Stimulated activated CD8-positive, alpha-beta memory T cell treated with anti-CD3 and anti-CD28 coated beads, Interleukin-7, amount 100 ng/mL, for 24 hours (primary cell): ENCODE data around the gene RNF8.

Experiments used
- DNase-seq: peaks from one replicate; pipeline ENCODE4 v3.0.0-alpha.2; 2020; ENCODE audit warnings: low read depth

Gene RNF8

GRCh38 chr6:37359039-37359438 is 5.3 kb downstream of the RNF8 start:
- no peak for DNase-seq

- no peak for DNase-seq
Measured at GRCh38 chr6:37362101-37362828, 8.5 kb downstream of the RNF8 start.

DNA sequence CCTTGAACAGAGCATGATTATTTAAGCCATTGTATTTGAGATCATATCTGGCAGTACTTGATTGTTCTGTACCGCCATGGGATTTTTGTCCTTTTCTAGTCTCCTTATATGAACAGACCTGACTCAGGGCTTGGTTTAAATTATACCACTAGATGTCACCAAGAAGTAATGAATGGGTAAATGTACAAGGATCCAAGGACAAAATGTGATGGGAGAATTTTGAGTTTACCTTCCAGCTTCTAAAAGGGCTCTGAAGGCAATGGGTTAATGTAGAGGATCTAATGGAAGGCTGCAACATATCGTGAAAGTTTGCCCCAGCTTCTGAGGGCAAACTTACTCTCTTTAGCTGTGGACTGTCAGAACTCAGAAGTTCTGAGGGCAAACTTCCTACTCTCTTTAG is 12.0 kb downstream of the RNF8 start:
- no peak for DNase-seq

DNA sequence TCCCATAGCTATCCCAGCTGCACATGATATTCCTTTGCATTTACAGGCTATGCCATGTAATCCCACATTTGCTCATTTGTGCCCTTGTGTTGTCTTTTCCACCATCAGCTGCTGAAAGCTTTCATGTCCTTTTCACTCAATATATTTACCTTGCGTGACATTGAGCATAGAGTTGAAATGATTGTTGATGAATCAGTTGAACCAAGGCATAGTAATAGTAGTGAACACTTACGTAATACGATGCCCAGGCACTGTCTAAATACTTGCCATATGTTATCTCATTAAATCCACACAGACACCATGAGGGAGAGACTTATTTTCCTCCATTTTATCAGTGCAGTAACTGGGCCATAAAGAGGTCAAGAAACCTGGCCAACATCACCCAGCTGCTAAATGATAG is 13.1 kb downstream of the RNF8 start:
- no peak for DNase-seq

- no peak for DNase-seq
Measured at GRCh38 chr6:37368961-37369320, 15.2 kb downstream of the RNF8 start.

GRCh38 chr6:37369321-37370201 is 15.8 kb downstream of the RNF8 start:
- no peak for DNase-seq

DNA sequence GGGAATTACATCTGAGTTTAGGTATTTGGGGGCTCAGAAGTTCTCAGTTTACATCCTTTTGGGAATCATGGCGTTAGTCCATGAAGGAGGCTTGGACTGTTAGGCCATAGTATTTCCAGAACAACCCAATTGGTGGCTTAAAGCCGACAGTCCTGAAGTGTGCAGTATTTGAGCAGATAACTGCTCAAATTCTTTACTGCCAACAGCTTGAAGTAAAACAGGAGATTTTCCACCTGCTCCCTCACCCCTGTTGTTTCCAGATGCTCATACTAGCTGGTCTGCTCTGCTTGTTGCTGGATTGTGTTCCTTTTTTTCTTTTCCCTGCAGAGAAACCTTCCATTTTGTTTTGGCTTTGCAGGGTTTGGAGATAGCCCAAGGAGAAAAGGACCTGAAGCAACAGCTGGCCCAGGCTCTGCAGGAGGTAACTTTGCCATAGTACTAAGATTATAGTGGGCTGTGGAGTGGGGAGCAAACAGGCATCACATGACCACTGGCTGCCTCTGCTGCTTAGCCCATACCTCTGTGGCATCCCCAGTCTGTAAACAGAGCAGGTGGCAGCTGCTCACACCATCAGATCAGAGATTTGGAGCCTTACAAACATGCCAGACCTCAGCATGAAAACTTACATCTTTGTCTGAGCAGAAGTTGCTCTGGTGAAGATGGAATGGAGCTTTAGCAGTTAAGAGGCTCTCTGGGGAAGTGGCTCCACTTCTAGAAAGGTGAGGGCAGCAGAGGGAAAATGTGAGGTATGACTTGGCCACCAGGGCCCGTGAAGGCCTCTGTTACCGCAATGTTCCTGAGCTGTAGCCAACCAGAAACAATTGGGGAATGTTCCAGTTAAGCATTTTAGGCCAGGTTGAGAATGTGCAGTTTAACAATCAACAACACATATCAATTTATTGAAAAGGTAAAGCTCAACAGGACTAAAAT is 17.6 kb downstream of the RNF8 start:
- DNase-seq: no peak

GRCh38 chr6:37372116-37372515 is 18.3 kb downstream of the RNF8 start:
- no peak for DNase-seq

GRCh38 chr6:37373822-37374471 is 20.2 kb downstream of the RNF8 start:
- DNase-seq: no peak

DNA sequence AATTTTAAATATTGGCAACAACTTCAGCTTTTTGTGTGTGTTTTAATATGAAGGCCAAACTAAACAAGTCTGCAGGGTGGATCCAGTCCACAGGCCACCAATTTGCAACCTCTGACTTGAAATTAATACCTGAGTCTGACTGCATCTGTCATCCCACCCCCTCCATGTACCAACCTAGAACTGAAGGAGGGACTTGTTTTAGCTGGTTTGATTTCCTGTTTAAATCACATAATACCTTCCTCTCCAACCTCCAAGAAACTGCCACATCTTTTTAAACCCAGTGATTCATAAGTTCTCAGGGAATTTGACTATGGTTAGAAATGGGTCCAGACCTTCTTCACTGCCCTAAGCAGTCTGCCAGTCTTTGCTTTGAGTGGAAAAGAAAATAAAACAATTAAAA is 21.6 kb downstream of the RNF8 start:
- DNase-seq: no peak

GRCh38 chr6:37376078-37376743 is 22.4 kb downstream of the RNF8 start:
- no peak for DNase-seq

DNA sequence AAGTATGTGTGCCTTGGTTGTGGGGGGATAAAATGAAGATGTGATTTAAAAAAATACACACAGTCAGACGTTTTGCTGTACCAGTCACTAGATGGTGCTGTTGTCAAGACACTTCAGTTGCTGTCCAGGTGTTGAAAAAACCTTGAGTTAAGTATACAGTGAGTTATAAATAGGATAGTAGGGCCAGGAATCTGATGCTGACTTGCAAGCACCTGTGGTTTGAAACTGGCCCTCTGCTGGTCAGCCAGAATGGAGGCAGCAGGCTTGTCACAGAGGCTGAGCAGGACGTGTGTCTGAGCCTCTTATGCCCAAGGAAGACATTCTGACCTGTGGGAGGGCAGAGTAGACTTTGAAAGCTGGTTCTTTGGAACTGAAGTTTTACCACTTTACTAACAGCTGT is 27.8 kb downstream of the RNF8 start:
- no peak for DNase-seq

- DNase-seq: no peak
Measured at GRCh38 chr6:37382994-37383765, 29.4 kb downstream of the RNF8 start.

DNA sequence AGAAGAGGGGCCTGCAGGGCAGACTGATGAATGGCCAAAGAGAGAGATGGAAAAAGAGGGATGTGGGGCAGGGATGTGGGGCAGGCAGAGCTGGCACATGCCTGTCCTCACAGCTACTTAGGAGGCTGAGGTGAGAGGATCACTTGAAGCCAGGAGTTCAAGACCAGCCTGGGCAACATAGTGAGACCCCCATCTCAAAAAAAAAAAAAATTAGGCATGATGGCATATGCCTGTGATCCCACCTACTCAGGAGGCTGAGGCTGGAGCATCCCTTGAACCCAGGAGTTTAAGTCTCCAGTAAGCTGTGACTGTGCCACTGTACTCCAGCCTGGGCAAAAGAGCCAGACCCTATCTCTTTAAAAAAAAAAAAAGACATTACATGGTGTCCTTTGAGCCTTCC is 34.8 kb downstream of the RNF8 start:
- DNase-seq: no peak

- DNase-seq: no peak
Measured at GRCh38 chr6:37389857-37390256, 36.1 kb downstream of the RNF8 start.

- no peak for DNase-seq
Measured at GRCh38 chr6:37391120-37391519, 37.3 kb downstream of the RNF8 start.

GRCh38 chr6:37392821-37393220 is 39.0 kb downstream of the RNF8 start:
- no peak for DNase-seq

- DNase-seq: no peak
Measured at GRCh38 chr6:37393381-37393929, 39.7 kb downstream of the RNF8 start.

- no peak for DNase-seq
Measured at GRCh38 chr6:37396571-37397180, 42.9 kb downstream of the RNF8 start.

GRCh38 chr6:37399131-37399530 is 45.3 kb downstream of the RNF8 start:
- DNase-seq: no peak
